LNCaP clone FGC (cell line): ENCODE measurements around the gene PHACTR2.
"Not testable (repeated sequence)": the region's sequence is repeated elsewhere in the genome, so short reads cannot be mapped to it uniquely, and the experiment has no call there.

Experiments
- DNase-seq: peaks from one replicate; pipeline ENCODE4 v3.0.0-alpha.2; 2011; ENCODE audit warnings: low read depth
- H3K4me3 ChIP-seq: 2 replicates; pipeline ENCODE4 v1.5.1; 2011; ENCODE audit warnings: mild to moderate bottlenecking, low read depth, low read length, control low read depth
- TF ChIP-seq, protein P1 (sequence below): IDR thresholded peaks from 2 replicates; pipeline ENCODE4 v1.5.1; 2012; ENCODE audit warnings: mild to moderate bottlenecking; ENCODE audit not compliant: control insufficient read depth, insufficient read depth; ENCODE audit errors: extremely low read depth

Gene PHACTR2

DNA sequence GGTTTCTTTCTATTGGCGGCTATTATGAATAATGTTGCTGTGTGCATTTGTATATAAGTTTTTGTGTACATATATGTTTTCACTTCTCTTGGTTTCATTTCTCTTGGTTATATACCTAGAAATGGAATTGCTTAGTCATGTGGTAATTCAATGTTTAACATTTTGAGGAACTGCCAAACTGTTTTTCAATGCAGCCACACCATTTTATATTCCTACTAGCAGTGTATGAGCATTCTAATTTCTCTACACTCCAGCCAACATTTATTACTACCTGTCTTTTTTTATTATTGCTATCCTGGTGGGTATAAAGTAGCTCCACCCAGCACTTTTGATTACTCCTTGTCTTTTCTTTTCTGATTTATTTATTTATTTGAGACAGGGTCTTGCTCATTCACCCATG is 54.8 kb downstream of the PHACTR2 start:
- TF ChIP-seq, protein P1, sequence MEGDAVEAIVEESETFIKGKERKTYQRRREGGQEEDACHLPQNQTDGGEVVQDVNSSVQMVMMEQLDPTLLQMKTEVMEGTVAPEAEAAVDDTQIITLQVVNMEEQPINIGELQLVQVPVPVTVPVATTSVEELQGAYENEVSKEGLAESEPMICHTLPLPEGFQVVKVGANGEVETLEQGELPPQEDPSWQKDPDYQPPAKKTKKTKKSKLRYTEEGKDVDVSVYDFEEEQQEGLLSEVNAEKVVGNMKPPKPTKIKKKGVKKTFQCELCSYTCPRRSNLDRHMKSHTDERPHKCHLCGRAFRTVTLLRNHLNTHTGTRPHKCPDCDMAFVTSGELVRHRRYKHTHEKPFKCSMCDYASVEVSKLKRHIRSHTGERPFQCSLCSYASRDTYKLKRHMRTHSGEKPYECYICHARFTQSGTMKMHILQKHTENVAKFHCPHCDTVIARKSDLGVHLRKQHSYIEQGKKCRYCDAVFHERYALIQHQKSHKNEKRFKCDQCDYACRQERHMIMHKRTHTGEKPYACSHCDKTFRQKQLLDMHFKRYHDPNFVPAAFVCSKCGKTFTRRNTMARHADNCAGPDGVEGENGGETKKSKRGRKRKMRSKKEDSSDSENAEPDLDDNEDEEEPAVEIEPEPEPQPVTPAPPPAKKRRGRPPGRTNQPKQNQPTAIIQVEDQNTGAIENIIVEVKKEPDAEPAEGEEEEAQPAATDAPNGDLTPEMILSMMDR = no peak
- DNase-seq = no peak
- H3K4me3 ChIP-seq = no peak overlapping the region

DNA sequence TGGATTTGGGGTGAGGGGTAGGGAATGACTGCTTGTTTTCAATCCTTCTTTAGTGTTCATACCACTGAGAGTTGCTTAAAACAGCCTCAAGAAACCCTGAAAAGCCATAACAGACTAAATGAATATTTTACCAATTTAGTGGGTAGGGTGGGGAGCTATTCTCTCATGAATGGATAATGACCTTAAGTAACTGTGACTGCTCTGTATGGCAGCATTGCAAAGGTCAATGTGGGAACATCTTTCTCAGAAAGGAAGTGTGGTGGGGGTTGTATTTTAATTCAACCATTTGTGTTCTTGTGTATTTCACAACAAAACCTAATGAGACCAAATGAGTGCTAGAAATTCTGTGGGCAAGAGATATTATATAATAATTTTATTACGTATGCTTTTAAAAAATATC is 55.7 kb downstream of the PHACTR2 start:
- DNase-seq = no peak
- no peak overlapping the region for H3K4me3 ChIP-seq
- TF ChIP-seq, protein P1 = no peak

DNA sequence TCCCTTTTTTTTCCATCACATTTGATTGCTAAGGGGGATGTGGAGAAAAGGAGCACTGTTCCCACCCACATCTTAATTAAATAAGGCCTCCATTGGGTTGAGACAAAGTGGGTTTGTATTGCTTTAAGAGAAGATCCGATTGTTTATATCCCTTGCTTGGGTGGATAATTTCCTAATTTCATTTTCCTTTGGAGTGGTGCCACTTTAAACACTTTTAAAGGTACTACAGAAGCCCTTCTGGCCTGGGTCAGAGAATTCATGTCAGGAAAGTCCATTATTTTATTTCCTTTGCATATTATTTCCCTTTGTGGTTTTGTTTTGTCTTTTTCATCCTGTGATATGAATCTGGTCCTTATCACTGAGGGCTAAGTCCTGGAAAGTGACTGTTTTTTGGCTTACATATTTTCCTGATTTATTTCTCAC is 56.9 kb downstream of the PHACTR2 start:
- no peak for DNase-seq
- TF ChIP-seq, protein P1 = no peak
- no peak overlapping the region for H3K4me3 ChIP-seq

DNA sequence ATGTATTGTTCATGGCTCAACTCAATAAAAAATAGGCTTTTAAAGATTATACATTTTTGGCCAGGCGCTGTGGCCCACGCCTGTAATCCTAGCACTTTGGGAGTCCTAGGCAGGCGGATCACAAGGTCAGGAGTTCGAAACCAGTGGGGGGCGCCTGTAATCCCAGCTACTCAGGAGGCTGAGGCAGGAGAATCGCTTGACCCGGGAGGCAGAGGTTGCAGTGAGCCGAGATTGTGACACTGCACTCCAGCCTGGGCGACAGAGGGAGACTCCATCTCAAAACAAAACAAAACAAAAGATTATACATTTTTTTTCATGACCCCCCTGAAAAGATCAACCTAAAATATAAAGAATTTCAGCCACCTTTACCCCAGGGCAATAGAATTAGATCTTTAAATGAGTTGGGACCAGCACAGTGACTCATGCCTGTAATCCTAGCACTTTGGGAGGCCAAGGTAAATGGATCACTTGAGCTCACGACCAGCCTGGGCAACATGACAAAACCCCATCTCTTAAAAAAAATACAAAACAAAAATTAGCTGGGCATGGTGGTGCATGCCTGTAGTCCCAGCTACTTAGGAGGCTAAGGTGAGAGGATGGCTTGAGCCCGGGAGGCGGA is 60.4 kb downstream of the PHACTR2 start:
- not testable (repeated sequence) for H3K4me3 ChIP-seq, DNase-seq

DNA sequence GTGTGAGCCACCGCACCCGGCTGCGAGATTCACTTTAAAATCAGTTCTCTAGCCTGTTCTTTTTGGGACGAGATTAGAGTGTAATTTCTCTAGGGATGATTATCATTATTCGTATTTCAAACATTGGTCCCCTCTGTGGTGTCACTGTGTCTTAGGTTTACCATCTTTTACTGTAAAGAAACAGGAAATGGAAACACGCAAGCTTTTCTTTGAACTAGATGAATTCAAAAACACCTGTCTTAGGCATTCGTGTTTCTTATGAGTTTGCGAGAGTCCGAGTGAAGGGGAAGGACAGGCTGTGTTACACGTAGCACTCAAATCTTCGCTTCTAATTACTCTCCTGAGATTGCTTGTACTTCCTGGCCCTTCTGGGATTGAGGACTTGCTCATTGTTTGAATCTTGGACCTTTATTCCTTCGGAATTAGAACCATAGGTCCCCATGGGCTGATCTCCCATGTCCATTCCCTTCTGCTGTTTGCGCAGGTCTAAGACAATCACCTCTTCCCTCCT is 61.6 kb downstream of the PHACTR2 start:
- no peak for DNase-seq
- H3K4me3 ChIP-seq = no peak overlapping the region
- TF ChIP-seq, protein P1 = no peak

DNA sequence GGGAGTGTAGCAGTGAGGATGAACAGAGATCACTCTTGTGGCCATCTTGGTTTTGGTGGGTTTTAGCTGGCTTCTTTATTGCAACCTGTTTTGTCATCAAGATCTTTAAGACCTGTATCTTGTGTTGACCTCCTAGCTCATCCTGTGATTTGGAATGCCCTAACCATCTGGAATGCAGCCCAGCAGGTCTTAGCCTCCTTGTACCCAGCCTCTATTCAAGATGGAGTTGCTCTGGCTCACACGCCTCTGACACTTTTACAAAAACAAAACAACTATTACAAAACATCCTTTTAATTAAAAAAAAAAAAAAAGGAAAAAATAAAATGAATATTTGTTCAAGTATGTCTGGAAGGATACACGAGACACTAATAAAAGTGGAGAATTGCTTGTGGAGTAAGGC is 62.4 kb downstream of the PHACTR2 start:
- TF ChIP-seq, protein P1 = no peak
- no peak for DNase-seq
- no peak overlapping the region for H3K4me3 ChIP-seq

DNA sequence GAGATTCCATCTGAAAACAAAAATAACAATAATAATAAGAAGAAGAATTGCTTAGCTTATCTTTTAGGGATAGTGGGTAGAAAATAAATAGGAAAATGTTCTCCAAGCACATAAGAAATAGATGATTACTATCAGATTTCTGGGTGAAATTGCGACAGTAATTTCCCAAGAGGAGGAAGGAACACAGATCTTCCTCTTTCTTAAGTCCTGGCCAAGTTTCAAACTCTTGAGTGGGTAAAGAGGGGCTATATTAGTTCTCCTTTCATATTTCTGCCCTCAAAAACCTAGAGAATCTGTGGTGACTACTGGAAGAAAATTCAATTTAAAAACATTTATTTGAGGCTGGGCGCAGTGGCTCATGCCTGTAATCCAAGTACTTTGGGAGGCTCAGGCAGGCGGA is 63.7 kb downstream of the PHACTR2 start:
- TF ChIP-seq, protein P1 = no peak
- no peak for DNase-seq
- H3K4me3 ChIP-seq = no peak overlapping the region
